Esophagus muscularis mucosa (tissue), 4 donors: Measurements from ENCODE around the gene TOLLIP. TPM values are rescaled to one million over a fixed set of nuclear protein-coding genes. Genes with fewer than 3 reads are reported as not detected.
"Not testable (repeated sequence)": the region's sequence is repeated elsewhere in the genome, so short reads cannot be mapped to it uniquely, and the experiment has no call there.

ENCODE experiments used
- DNase-seq: peaks from one replicate; pipeline ENCODE4 v3.0.0-alpha.2; 2017; ENCODE audit errors: extremely low spot score
- H3K27ac ChIP-seq, 4 donors: fragments of 200-600 bp; sonication (generic); replicated peaks in 1 of 4; 1 replicate in 3 of 4; 2 replicates in 1 of 4; pipeline ENCODE4 v1.5.1; 2016 to 2019; ENCODE audit warnings: mild to moderate bottlenecking in 1 of 4
- H3K27me3 ChIP-seq, 4 donors: fragments of 200-600 bp; sonication (generic); one replicate each; pipeline versions ENCODE4 v1.5.1 to v1.6.0; 2016 to 2019
- H3K36me3 ChIP-seq, 4 donors: fragments of 200-600 bp; sonication (generic); one replicate each; pipeline ENCODE4 v1.5.1; 2016 to 2019
- H3K4me1 ChIP-seq, 4 donors: fragments of 200-600 bp; sonication (generic); one replicate each; pipeline ENCODE4 v1.5.1; 2016 to 2019
- H3K4me3 ChIP-seq, 4 donors: fragments of 200-600 bp; sonication (generic); 1 replicate in 2 of 4; 2 replicates in 2 of 4; pipeline ENCODE4 v1.5.1; 2016 to 2019; ENCODE audit warnings: mild to moderate bottlenecking in 4 of 4, moderate library complexity in 1 of 4
- H3K9me3 ChIP-seq, 4 donors: fragments of 200-600 bp; sonication (generic); 1 replicate in 3 of 4; 2 replicates in 1 of 4; pipeline ENCODE4 v1.5.1; 2016 to 2019
- CTCF ChIP-seq, 3 experiments: fragments of 200-600 bp in 2 of 3; fragments of 450-650 bp in 1 of 3; sonication (generic) in 2 of 3; IDR thresholded peaks; one replicate each; pipeline ENCODE4 v1.5.1; 2017 to 2019; ENCODE audit warnings: antibody characterized with exemption in 3 of 3, mild to moderate bottlenecking in 2 of 3, moderate library complexity in 1 of 3
- EP300 ChIP-seq: sonication (generic); formaldehyde crosslinking; IDR thresholded peaks from one replicate; pipeline ENCODE4 v1.6.1; 2017; ENCODE audit warnings: antibody characterized with exemption
- POLR2A ChIP-seq: fragments of 450-650 bp; IDR thresholded peaks from one replicate; pipeline ENCODE4 v1.6.1; 2017; ENCODE audit warnings: antibody characterized with exemption, moderate library complexity, mild to moderate bottlenecking, low read depth
- POLR2AphosphoS5 ChIP-seq, 2 donors: sonication (generic); formaldehyde crosslinking; IDR thresholded peaks; one replicate each; pipeline ENCODE4 v1.6.1; 2017; ENCODE audit warnings: antibody characterized with exemption in 2 of 2
- WGBS: methylation state at CpG from one replicate; pipeline ENCODE4 v1.1.5; 2018; 5-methylcytosine and 5-hydroxymethylcytosine counted together
- intact Hi-C: fragments of 100-400 bp; cut with DNase I; formaldehyde crosslinking; loops from one replicate; pipeline ENCODE4 v1.15.1; 2023
- total RNA-seq, 4 donors: library from RNA; depleted of rRNA; stranded (reverse); fragments of >200 nt; gene quantifications; one replicate each; pipeline versions ENCODE4 v1.1.0 to v1.2.1, GENCODE V29; 2016

The TOLLIP gene
- total RNA-seq, 4 donors from 2014 or later: 33.2 to 71.6 (median 58.6) TPM

- Histone ChIP-seq H3K4me3 (no peak overlapping the region), H3K9me3 (no peaks in the 10 kb centered on the region), H3K4me1 (no peaks in the 10 kb centered on the region), H3K27ac (no peak overlapping the region), H3K27me3 (no peaks in the 10 kb centered on the region), H3K36me3 (no peaks in the 10 kb centered on the region)
- intact Hi-C loops: no loop called here
- TF ChIP-seq CTCF (IDR thresholded peaks at IDR 0.05): no peak
- no peak for TF ChIP-seq POLR2AphosphoS5 (IDR thresholded peaks at IDR 0.05)
- no peak for TF ChIP-seq POLR2A
- TF ChIP-seq EP300: no peak
- WGBS: 81% methylated on average over 5 of the region's 9 CpGs
- DNase-seq: no peak
Observed at GRCh38 chr11:1253103-1253485, 56.3 kb downstream of the TOLLIP start.

DNA sequence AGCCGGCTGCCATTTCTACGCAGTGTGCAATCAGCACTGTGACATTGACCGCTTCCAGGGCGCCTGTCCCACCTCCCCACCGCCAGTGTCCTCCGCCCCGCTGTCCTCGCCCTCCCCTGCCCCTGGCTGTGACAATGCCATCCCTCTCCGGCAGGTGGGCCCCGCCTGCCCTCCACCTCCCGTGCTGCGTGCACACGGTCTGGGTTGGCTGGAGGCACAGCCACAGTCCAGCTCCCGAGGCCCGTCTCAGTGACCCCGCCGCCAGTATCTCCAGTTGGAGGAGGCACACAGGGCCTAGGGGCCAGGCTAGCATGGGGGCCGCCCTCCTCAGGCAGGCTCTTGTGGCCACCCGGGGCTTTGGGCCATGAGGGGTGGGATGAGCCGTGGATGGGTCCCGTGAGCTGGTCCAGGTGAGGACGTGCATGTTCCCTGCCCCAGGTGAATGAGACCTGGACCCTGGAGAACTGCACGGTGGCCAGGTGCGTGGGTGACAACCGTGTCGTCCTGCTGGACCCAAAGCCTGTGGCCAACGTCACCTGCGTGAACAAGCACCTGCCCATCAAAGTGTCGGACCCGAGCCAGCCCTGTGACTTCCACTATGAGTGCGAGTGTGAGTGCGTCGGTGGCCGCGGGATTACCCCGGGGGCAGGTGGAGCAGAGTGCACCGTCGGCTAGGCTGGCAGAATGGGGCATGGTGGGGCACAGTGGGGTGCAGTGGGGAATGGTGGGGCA, 56.9 kb downstream of the TOLLIP start:
- 93% methylated on average over 34 of the region's 38 CpGs for WGBS
- intact Hi-C loops: no loop called here
- no peaks in the 10 kb centered on the region for H3K36me3 ChIP-seq
- H3K27ac ChIP-seq: no peak overlapping the region
- DNase-seq: no peak
- H3K9me3 ChIP-seq: no peaks in the 10 kb centered on the region
- H3K27me3 ChIP-seq: no peaks in the 10 kb centered on the region
- no peak overlapping the region for H3K4me3 ChIP-seq
- TF ChIP-seq EP300 (no peak), POLR2AphosphoS5 (IDR thresholded peaks at IDR 0.05) (no peak), CTCF (IDR thresholded peaks at IDR 0.05) (no peak)
- H3K4me1 ChIP-seq: no peaks in the 10 kb centered on the region

DNA sequence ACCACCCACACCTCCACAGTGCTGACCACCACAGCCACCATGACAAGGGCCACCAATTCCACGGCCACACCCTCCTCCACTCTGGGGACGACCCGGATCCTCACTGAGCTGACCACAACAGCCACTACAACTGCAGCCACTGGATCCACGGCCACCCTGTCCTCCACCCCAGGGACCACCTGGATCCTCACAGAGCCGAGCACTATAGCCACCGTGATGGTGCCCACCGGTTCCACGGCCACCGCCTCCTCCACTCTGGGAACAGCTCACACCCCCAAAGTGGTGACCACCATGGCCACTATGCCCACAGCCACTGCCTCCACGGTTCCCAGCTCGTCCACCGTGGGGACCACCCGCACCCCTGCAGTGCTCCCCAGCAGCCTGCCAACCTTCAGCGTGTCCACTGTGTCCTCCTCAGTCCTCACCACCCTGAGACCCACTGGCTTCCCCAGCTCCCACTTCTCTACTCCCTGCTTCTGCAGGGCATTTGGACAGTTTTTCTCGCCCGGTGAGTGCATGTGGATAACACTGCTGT, 58.1 kb downstream of the TOLLIP start:
- intact Hi-C loops: no loop called here
- DNase-seq: no peak
- no peaks in the 10 kb centered on the region for H3K9me3 ChIP-seq
- H3K27me3 ChIP-seq: no peaks in the 10 kb centered on the region
- no peak overlapping the region for H3K27ac ChIP-seq
- H3K4me3 ChIP-seq: no peak overlapping the region
- no peaks in the 10 kb centered on the region for H3K36me3 ChIP-seq
- H3K4me1 ChIP-seq: no peaks in the 10 kb centered on the region
- WGBS: 95% methylated on average over 12 of the region's 16 CpGs
- TF ChIP-seq POLR2A: no peak
- no peak for TF ChIP-seq EP300
- no peak for TF ChIP-seq CTCF (IDR thresholded peaks at IDR 0.05)

- H3K4me1 ChIP-seq, DNase-seq, H3K27me3 ChIP-seq, H3K36me3 ChIP-seq, H3K4me3 ChIP-seq, H3K9me3 ChIP-seq, intact Hi-C loops, H3K27ac ChIP-seq: not testable (repeated sequence)
- 94% methylated on average over 6 of the region's 12 CpGs for WGBS
Observed at GRCh38 chr11:1250411-1250810, 59.0 kb downstream of the TOLLIP start.

GRCh38 chr11:1248951-1249350, 60.5 kb downstream of the TOLLIP start:
- DNase-seq, H3K27me3 ChIP-seq, intact Hi-C loops, H3K9me3 ChIP-seq, H3K36me3 ChIP-seq, H3K4me1 ChIP-seq, H3K27ac ChIP-seq, H3K4me3 ChIP-seq: not testable (repeated sequence)
- WGBS: no CpG with 5 or more reads among the region's 18 CpGs

- DNase-seq, intact Hi-C loops, H3K27ac ChIP-seq, H3K4me3 ChIP-seq, H3K36me3 ChIP-seq, H3K9me3 ChIP-seq, H3K27me3 ChIP-seq, H3K4me1 ChIP-seq: not testable (repeated sequence)
- 90% methylated on average over 14 of the region's 14 CpGs for WGBS
Observed at GRCh38 chr11:1247026-1247425, 62.4 kb downstream of the TOLLIP start.

- H3K27me3 ChIP-seq, intact Hi-C loops, H3K4me3 ChIP-seq, DNase-seq, H3K9me3 ChIP-seq, H3K36me3 ChIP-seq, H3K27ac ChIP-seq, H3K4me1 ChIP-seq: not testable (repeated sequence)
- WGBS: 87% methylated on average over 11 of the region's 14 CpGs
Observed at GRCh38 chr11:1246301-1246700, 63.1 kb downstream of the TOLLIP start.

DNA sequence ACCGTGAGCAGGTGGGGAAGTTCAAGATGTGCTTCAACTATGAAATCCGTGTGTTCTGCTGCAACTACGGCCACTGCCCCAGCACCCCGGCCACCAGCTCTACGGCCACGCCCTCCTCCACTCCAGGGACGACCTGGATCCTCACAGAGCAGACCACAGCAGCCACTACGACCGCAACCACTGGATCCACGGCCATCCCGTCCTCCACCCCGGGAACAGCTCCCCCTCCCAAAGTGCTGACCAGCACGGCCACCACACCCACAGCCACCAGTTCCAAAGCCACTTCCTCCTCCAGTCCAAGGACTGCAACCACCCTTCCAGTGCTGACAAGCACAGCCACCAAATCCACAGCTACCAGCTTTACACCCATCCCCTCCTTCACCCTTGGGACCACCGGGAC, 63.7 kb downstream of the TOLLIP start:
- H3K27me3 ChIP-seq, H3K9me3 ChIP-seq, DNase-seq, H3K36me3 ChIP-seq, H3K4me3 ChIP-seq, H3K4me1 ChIP-seq, H3K27ac ChIP-seq, intact Hi-C loops: not testable (repeated sequence)
- 94% methylated on average over 13 of the region's 14 CpGs for WGBS

GRCh38 chr11:1244557-1244956, 64.9 kb downstream of the TOLLIP start:
- DNase-seq, intact Hi-C loops, H3K4me1 ChIP-seq, H3K4me3 ChIP-seq, H3K27ac ChIP-seq, H3K27me3 ChIP-seq, H3K9me3 ChIP-seq, H3K36me3 ChIP-seq: not testable (repeated sequence)
- 93% methylated on average over 9 of the region's 9 CpGs for WGBS
